ENCODE data around the gene YIPF5. TPM values are rescaled to one million over a fixed set of nuclear protein-coding genes. Genes with fewer than 3 reads are reported as not detected.

The YIPF5 gene
- total and polyA plus RNA-seq, 9 donors, result 15.9 to 46.2 (median 35.4) TPM

DNA sequence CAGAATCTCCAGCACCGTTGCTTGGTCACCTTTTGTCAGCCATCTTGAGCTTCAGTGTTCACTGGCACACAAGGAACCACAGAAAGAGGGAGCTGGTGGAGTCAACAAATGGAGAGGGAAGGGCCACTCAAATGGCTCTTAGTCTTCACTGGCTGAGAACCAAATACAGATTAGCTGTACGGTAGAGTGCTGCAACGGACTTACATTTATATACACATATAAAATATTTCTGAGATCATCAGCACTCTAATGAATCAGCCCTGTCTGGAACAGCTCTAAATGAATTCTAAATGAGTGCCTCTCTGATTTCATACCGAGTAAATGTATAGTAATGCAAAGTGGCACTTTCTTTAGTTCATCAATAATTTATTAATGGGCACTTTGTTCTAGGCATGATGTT lies 25.0 kb upstream of the YIPF5 start:
- no peaks in the 10 kb centered on the region for H3K4me1 ChIP-seq (ENCODE audit: insufficient read depth)
- TF ChIP-seq POLR2A (IDR thresholded peaks at IDR 0.05) (no peak), EP300 (IDR thresholded peaks at IDR 0.05) (no peak)
- TF ChIP-seq, protein P1, sequence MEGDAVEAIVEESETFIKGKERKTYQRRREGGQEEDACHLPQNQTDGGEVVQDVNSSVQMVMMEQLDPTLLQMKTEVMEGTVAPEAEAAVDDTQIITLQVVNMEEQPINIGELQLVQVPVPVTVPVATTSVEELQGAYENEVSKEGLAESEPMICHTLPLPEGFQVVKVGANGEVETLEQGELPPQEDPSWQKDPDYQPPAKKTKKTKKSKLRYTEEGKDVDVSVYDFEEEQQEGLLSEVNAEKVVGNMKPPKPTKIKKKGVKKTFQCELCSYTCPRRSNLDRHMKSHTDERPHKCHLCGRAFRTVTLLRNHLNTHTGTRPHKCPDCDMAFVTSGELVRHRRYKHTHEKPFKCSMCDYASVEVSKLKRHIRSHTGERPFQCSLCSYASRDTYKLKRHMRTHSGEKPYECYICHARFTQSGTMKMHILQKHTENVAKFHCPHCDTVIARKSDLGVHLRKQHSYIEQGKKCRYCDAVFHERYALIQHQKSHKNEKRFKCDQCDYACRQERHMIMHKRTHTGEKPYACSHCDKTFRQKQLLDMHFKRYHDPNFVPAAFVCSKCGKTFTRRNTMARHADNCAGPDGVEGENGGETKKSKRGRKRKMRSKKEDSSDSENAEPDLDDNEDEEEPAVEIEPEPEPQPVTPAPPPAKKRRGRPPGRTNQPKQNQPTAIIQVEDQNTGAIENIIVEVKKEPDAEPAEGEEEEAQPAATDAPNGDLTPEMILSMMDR (IDR thresholded peaks at IDR 0.05), result no peak
- 66 to 70% (median 69%) methylated on average over 4 of the region's 4 CpGs for WGBS, 3 donors
- H3K36me3 ChIP-seq, result no peaks in the 10 kb centered on the region
- H3K27ac ChIP-seq, result no peak overlapping the region
- no peaks in the 10 kb centered on the region for H3K27me3 ChIP-seq
- intact Hi-C loops (cut with DNase I), result no loop called here
- H3K9me3 ChIP-seq, result no peaks in the 10 kb centered on the region
- DNase-seq, result no peak
- no peak overlapping the region for H3K4me3 ChIP-seq

DNA sequence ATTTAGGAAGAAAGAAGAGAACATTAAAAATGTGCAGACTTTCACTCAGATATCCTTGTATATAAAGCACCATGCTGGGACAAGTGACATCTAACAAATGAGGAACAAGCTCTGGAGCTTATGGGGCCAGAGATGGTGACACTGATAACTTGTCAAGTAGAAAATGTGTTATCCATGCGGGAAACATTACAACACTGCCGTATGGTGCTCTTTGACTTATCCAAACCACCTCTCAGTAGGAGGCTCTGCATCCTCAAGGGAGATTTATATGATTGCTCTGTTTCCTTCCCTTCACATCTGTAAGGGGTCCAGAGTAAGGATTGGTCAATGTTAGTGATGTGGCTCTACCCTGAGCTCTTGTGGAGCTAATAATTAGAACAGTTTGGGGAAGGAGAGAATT lies 23.7 kb upstream of the YIPF5 start:
- H3K4me1 ChIP-seq (ENCODE audit: insufficient read depth), result no peaks in the 10 kb centered on the region
- no peaks in the 10 kb centered on the region for H3K36me3 ChIP-seq
- WGBS, 3 donors, result 69 to 85% (median 78%) methylated on average over 2 of the region's 2 CpGs
- no peak overlapping the region for H3K4me3 ChIP-seq
- intact Hi-C loops (cut with DNase I), result no loop called here
- H3K27ac ChIP-seq, result no peak overlapping the region
- TF ChIP-seq POLR2A (IDR thresholded peaks at IDR 0.05) (no peak), EP300 (IDR thresholded peaks at IDR 0.05) (no peak)
- TF ChIP-seq, protein P1 (IDR thresholded peaks at IDR 0.05), result no peak
- no peaks in the 10 kb centered on the region for H3K27me3 ChIP-seq
- DNase-seq, result no peak
- no peaks in the 10 kb centered on the region for H3K9me3 ChIP-seq

DNA sequence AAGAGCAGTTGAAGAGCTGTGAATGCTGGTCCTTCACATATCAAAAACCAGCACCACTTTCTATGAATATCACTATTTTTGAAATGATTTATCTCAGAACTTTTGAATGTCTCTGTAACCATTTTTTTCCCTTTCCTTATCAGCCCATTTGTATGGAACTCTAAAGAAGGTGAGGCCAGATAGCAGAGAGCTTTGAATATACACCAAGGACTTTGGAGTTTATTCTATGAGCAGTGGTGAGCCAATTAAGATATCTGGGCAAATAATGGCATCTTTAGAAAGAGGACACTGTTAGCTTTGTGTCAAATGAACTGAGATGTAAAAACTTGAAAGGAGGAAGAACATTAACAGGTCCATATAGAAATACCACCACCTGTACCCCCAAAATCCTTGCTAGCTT lies 22.2 kb upstream of the YIPF5 start:
- no peaks in the 10 kb centered on the region for H3K4me1 ChIP-seq (ENCODE audit: insufficient read depth)
- DNase-seq, result no peak
- no peak overlapping the region for H3K4me3 ChIP-seq
- H3K27ac ChIP-seq, result no peak overlapping the region
- intact Hi-C loops (cut with DNase I), result no loop called here
- H3K9me3 ChIP-seq, result no peaks in the 10 kb centered on the region
- TF ChIP-seq EP300 (IDR thresholded peaks at IDR 0.05) (no peak), POLR2A (IDR thresholded peaks at IDR 0.05) (no peak)
- TF ChIP-seq, protein P1 (IDR thresholded peaks at IDR 0.05), result no peak
- no peaks in the 10 kb centered on the region for H3K27me3 ChIP-seq
- H3K36me3 ChIP-seq, result no peaks in the 10 kb centered on the region

DNA sequence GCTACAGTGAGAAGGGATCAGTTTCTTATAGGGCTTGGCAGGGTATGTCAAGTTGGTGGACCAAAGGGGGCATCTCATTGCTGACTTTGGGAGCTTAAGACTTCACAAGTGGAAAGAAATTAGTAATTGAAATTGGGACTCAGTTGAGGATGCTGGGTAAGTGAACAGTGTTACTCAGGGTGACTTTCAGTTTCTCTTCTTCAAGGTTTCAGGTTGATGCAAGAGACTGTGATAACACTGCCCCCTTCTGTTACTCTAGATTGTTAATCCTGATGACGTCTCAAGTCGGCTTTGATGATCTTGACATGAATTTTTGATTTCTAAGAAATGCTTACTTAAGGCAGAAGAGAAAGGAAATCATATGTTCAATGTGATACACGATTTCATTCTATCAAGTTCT lies 21.5 kb upstream of the YIPF5 start:
- DNase-seq, result no peak
- Histone ChIP-seq H3K4me3 (no peak overlapping the region), H3K9me3 (no peaks in the 10 kb centered on the region), H3K4me1 (ENCODE audit: insufficient read depth) (no peaks in the 10 kb centered on the region), H3K27me3 (no peaks in the 10 kb centered on the region), H3K27ac (no peak overlapping the region), H3K36me3 (no peaks in the 10 kb centered on the region)
- TF ChIP-seq EP300 (IDR thresholded peaks at IDR 0.05) (no peak), POLR2A (IDR thresholded peaks at IDR 0.05) (no peak)
- TF ChIP-seq, protein P1 (IDR thresholded peaks at IDR 0.05), result no peak
- 18 to 19% (median 19%) methylated on average over 3 of the region's 3 CpGs for WGBS, 3 donors
- intact Hi-C loops (cut with DNase I), result no loop called here

DNA sequence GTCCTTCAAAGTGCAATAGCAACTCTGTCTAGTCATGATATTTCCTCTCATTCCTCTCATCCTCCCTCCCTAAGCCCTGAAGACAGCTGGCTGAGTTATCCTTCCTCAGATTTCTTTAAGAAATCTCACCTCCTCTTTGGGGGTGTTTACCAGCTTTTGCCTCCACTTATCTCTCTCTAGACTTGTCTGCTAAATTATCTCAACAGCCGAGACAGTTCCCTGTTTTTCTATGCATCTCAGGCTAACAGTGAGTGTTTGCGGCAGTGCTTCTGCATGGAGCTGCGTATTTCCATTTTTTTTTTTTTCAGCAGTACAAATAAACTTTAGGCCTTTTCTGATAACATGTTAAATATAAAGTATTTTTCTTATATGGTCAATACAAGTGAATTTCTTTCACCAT lies 21.1 kb upstream of the YIPF5 start:
- Histone ChIP-seq H3K27me3 (no peaks in the 10 kb centered on the region), H3K4me3 (no peak overlapping the region), H3K27ac (no peak overlapping the region), H3K4me1 (ENCODE audit: insufficient read depth) (no peaks in the 10 kb centered on the region), H3K9me3 (no peaks in the 10 kb centered on the region), H3K36me3 (no peaks in the 10 kb centered on the region)
- no peak for DNase-seq
- no peak for TF ChIP-seq POLR2A (IDR thresholded peaks at IDR 0.05)
- TF ChIP-seq, protein P1 (IDR thresholded peaks at IDR 0.05), result no peak
- no peak for TF ChIP-seq EP300 (IDR thresholded peaks at IDR 0.05)
- intact Hi-C loops (cut with DNase I), result no loop called here
- 78 to 79% (median 78%) methylated on average over 3 of the region's 3 CpGs for WGBS, 3 donors

Data from ovary (tissue), 9 donors.